Articular chondrocyte of knee joint (primary cell): ENCODE measurements around the gene UQCRQ. TPM values are rescaled to one million over a fixed set of nuclear protein-coding genes. Genes with fewer than 3 reads are reported as not detected.

Experiments used
- small RNA-seq: library from RNA; depleted of rRNA; stranded (forward); fragments of <200 nt; gene quantifications from one replicate; pipeline ENCODE3, GENCODE V24; 2012
- total RNA-seq: library from RNA; depleted of rRNA; stranded (reverse); fragments of >200 nt; gene quantifications from 2 replicates; pipeline ENCODE4 v1.2.3, GENCODE V29; 2012

Gene UQCRQ
- 89.6 and 99.7 TPM in 2 replicates for total RNA-seq

GRCh38 chr5:132866342-132867045 lies at the start of gene UQCRQ, which contains the start of gene GDF9:
Gene UQCRQ (plus strand): TSS chr5:132866642. CDS start chr5:132866882, 240 bp downstream.
Gene GDF9 (minus strand): TSS chr5:132866469. CDS start chr5:132864533, 1,936 bp downstream.

GRCh38 chr5:132830436-132831094 lies 35.9 kb upstream of the UQCRQ start, which contains the start of gene SHROOM1:
Gene SHROOM1 (minus strand): TSS chr5:132830647. CDS start chr5:132826140, 4,507 bp downstream.

GRCh38 chr5:132873119-132873929 lies 6.9 kb downstream of the UQCRQ start, which contains the start of gene LEAP2:
Gene LEAP2 (plus strand): TSS chr5:132873668. CDS start chr5:132873695, 27 bp downstream.

Small RNA genes lying within 50 kb of the gene (small RNA-seq; reads per million reads assigned to genes)
- not detected for gene RNA5SP192

Other genes with a start within 250 kb of the UQCRQ start
- not detected in 2 replicates for gene IL13, start 208.5 kb upstream of the UQCRQ start, total RNA-seq
- gene IL4, start 192.7 kb upstream of the UQCRQ start, total RNA-seq = not detected in 2 replicates
- 12.0 and 15.3 TPM in 2 replicates for gene KIF3A, start 129.1 kb upstream of the UQCRQ start, total RNA-seq
- not detected in 2 replicates for gene CCNI2, start 119.2 kb upstream of the UQCRQ start, total RNA-seq
- gene SEPTIN8, start 89.4 kb upstream of the UQCRQ start, total RNA-seq = 55.7 and 64.9 TPM in 2 replicates
- 0.11 and 0.13 TPM in 2 replicates for gene SOWAHA, start 53.3 kb upstream of the UQCRQ start, total RNA-seq
- 3.8 and 6.7 TPM in 2 replicates for gene SHROOM1, start 36.0 kb upstream of the UQCRQ start, total RNA-seq
- gene GDF9, start 173 bp upstream of the UQCRQ start, total RNA-seq = 0.11 and 0.13 TPM in 2 replicates
- gene LEAP2, start 7.0 kb downstream of the UQCRQ start, total RNA-seq = 0.32 and 0.39 TPM in 2 replicates
- gene AFF4, start 97.0 kb downstream of the UQCRQ start, total RNA-seq = 98.7 and 99.9 TPM in 2 replicates
- 12.5 and 14.4 TPM in 2 replicates for gene ZCCHC10, start 159.9 kb downstream of the UQCRQ start, total RNA-seq
- gene HSPA4, start 185.4 kb downstream of the UQCRQ start, total RNA-seq = 123 and 126 TPM in 2 replicates